Measurements from ENCODE around the gene DTNA. TPM values are rescaled to one million over a fixed set of nuclear protein-coding genes. Genes with fewer than 3 reads are reported as not detected.
"Not testable (repeated sequence)": the region's sequence is repeated elsewhere in the genome, so short reads cannot be mapped to it uniquely, and the experiment has no call there.

Gene DTNA
- total RNA-seq, 2 experiments from 2014 or later: not detected

DNA sequence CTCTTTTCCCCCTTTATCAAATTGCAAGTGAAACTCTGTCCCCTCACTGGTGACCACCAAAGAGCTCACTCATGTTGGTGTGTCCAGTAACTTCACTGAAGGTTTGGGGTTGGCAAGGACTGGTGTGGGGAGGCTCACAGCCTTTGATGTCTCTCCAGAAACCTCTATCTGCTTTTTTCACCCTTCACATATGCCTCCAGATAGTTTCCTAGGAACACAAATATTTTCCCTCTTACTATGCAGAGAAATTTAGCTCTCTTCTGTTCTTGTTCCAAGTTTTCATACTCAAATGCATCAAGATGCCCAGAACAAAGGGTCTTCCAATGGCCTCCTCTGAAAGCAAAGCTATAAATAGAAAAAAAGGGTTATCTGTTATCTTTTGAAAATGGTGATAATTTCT, 20.7 kb downstream of the DTNA start:
- no peaks in the 10 kb centered on the region for H3K36me3 Mint-ChIP-seq (ENCODE audit: low read depth)
- POLR2A ChIA-PET: no interaction called here

DNA sequence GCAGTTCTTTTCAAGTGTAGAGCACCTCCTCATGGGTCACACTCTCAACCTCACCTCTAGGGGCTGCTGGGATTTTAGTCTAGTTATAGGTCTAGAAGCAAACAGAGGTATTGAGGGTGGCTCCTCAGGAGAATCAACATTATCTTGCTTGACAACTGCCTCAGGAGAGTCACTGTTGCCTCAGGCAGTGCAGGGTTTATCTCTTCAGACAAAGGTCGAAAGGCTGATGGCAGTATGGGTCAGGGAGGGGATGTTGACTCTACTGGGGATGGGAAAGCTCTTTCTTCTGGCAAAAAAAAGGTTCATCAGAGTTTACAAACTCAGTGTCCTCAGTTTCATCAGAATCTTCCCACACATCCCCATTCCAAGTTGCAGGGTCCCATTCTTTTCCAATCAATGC, 24.0 kb downstream of the DTNA start:
- Mint-ChIP-seq H3K27ac (no peak overlapping the region), H3K9me3 (no peaks in the 10 kb centered on the region), H3K4me3 (no peak overlapping the region), H3K27me3 (peaks cover 6% of the 10 kb centered on the region), H3K36me3 (ENCODE audit: low read depth) (no peaks in the 10 kb centered on the region), H3K4me1 (no peaks in the 10 kb centered on the region)
- no peak for DNase-seq
- ChIA-PET POLR2A (no interaction called here), CTCF (no interaction called here)

More for the DNA sequence above, 20.7 kb downstream of the DTNA start:
- Mint-ChIP-seq H3K27ac (no peak overlapping the region), H3K27me3 (peaks cover 6% of the 10 kb centered on the region), H3K9me3 (no peaks in the 10 kb centered on the region), H3K4me1 (no peaks in the 10 kb centered on the region), H3K4me3 (no peak overlapping the region)
- CTCF ChIA-PET: no interaction called here
- DNase-seq: no peak

DNA sequence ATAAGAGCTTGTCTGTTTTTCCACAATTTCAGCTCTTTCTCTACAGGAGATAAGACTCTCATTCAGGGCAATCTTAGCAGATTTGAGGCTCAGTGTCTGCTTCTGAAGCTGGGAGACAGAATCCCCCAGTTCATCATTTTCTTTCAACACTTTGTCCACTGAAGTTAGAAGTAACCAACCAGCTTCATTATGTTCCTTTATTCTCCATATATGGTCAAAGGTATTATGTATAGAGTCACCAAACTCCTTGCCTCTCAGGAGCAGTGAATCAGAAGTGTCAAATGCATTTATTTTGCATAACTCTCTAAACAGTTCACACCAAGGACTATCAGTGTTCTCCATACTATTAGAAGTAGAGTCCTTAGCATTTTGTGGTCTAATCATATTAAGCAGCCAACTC, 24.4 kb downstream of the DTNA start:
- H3K27me3 Mint-ChIP-seq; CTCF ChIA-PET; H3K36me3 Mint-ChIP-seq (ENCODE audit: low read depth); DNase-seq; H3K4me3 Mint-ChIP-seq; H3K9me3 Mint-ChIP-seq; POLR2A ChIA-PET; H3K27ac Mint-ChIP-seq; H3K4me1 Mint-ChIP-seq: not testable (repeated sequence)

DNA sequence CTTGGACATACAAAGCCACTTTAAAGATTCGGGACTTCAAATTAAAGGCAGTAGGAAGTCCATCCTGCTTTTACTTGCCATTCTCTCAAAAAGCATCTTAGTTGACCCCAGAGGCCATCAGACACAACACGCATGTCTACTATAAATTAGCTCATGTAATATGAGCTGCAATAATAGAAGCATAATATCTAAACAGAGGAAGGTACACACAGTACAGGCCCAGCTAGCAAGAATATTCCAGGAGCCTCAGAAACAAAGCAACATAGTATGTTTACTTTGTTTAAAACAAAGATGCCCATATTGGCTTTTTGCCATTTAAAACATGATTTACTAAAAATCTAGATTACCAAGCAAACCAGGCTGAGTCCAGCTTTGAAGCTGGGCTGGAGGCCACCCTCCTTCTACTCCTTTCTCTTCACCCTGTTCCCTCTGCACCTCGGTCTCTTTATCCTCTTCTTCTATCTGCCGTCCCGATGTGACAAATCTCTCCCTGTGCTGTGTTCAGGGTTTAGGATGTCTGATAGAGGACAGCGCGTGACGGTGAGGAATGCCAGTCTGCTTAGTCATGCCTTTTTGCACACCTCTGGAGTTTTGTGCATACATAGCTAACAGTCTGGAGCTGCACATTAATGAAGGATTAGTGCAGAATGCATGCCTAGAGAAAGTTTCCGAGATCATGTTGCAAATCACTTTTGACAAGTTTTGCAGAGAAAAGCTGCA, 28.2 kb downstream of the DTNA start:
- Mint-ChIP-seq H3K4me1 (no peaks in the 10 kb centered on the region), H3K27ac (no peak overlapping the region), H3K4me3 (no peak overlapping the region), H3K36me3 (ENCODE audit: low read depth) (no peaks in the 10 kb centered on the region), H3K27me3 (no peaks in the 10 kb centered on the region), H3K9me3 (no peaks in the 10 kb centered on the region)
- CTCF ChIA-PET: no interaction called here
- POLR2A ChIA-PET: no interaction called here
- DNase-seq: no peak

DNA sequence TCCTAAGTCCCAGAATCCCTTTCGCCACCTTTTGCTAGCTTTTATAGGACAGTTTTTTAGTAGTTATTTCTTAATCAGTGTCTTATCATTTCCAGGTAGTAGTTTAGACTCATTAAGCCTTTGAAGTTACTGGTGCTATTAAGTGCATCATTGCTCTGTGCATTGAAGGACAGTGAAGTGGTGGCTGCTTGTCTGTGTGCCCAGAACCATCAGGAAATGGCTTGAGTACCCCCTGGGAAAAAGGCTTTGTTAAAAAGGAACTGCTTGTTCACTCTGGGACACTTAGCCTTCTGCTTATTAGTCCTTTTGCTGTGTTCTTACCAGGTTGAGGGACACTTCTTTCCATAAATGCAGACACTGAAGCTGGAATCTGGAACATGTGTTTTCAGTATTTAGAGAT, 30.0 kb downstream of the DTNA start:
- ChIA-PET CTCF (no interaction called here), POLR2A (no interaction called here)
- H3K27ac Mint-ChIP-seq: no peak overlapping the region

DNA sequence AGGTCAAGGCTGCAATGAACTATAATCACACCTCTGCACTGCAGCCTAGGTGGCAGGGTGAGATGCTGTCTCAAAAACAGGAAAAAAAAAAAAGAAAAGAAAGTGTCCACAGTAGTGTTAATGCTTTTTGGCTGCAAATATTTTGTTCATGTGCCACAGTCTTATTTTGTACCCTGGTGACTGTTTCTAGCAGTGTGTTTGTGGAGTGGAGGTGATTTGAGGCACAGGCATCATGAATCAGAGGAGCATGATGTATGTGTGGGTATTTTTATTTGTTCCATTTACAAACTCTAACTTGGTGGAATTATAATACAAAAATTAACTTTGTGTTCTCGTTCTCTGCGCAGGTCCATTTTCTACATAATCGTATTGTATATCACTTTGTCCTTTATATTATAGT, 30.6 kb downstream of the DTNA start:
- ChIA-PET POLR2A (no interaction called here), CTCF (no interaction called here)
- Mint-ChIP-seq H3K9me3 (no peaks in the 10 kb centered on the region), H3K36me3 (ENCODE audit: low read depth) (no peaks in the 10 kb centered on the region), H3K4me1 (no peaks in the 10 kb centered on the region), H3K4me3 (no peak overlapping the region), H3K27me3 (no peaks in the 10 kb centered on the region), H3K27ac (no peak overlapping the region)
- no peak for DNase-seq

More for the DNA sequence above, 30.0 kb downstream of the DTNA start:
- no peaks in the 10 kb centered on the region for H3K4me1 Mint-ChIP-seq
- H3K36me3 Mint-ChIP-seq (ENCODE audit: low read depth): no peaks in the 10 kb centered on the region
- H3K9me3 Mint-ChIP-seq: no peaks in the 10 kb centered on the region
- H3K27me3 Mint-ChIP-seq: no peaks in the 10 kb centered on the region
- DNase-seq: no peak
- no peak overlapping the region for H3K4me3 Mint-ChIP-seq

DNA sequence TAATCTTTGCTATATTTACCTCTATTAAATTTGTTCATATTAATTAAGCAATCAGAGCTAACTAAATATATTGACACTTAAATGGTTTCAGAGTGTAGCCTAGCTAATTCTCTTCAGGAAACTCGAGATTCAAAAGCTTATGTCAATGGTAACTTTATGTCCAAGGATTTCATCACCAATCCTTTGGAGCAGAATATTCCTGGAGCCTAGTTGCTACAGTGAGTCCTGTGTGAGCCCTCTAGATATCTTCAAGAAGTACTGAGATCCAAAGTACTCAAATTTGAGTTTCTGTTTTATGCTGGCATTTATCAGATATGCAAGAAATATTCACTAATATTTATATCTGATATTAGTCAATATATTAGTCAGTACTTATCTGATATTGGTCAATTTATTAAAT, 31.3 kb downstream of the DTNA start:
- H3K27me3 Mint-ChIP-seq: no peaks in the 10 kb centered on the region
- no peak overlapping the region for H3K27ac Mint-ChIP-seq
- no peaks in the 10 kb centered on the region for H3K36me3 Mint-ChIP-seq (ENCODE audit: low read depth)
- no peak for DNase-seq
- no peak overlapping the region for H3K4me3 Mint-ChIP-seq
- CTCF ChIA-PET: no interaction called here
- no peaks in the 10 kb centered on the region for H3K9me3 Mint-ChIP-seq
- POLR2A ChIA-PET: no interaction called here
- H3K4me1 Mint-ChIP-seq: no peaks in the 10 kb centered on the region

DNA sequence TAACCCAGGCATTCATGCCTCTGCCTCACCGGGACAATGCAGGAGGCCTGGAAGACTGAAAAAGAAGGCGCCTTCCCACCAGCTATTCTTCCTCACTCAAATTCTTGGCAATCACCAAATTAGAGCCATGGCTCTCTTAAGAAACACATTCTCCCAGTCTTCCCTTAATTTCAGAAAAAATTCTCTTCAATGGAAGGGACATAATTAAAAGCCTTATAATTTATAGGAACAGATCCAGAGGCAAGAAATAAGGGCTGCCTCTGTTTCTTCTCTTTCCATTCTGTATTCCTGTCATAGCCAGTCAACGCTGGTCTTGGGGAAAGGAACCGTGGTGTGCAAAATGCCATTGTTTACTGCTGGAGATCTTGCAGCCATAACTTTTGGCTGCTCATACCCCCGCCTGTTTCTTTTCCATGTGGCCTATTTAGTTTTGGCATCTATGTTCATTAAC, 32.8 kb downstream of the DTNA start:
- H3K4me3 Mint-ChIP-seq: no peak overlapping the region

DNA sequence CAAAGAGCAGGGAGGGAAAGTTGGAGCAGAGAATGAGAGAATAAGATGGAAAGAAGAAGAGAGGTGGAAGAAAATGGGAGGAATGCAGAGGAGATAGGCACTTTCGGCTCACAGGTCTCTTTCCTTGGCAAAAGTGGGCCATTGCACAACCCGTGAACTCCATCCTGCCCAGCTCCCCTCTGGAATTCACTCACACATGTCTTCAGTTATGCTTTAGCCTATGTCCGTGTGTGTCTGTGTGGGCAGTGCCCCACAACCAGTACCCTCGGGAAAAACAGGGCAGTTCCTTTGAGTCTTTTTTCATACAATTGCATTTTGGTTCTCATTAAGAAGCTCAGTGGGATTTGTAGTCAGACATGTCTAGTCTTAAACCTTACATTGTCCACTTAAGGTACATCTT, 34.5 kb downstream of the DTNA start:
- no peak for DNase-seq
- H3K27me3 Mint-ChIP-seq: peaks cover 3% of the 10 kb centered on the region
- no peak overlapping the region for H3K4me3 Mint-ChIP-seq
- ChIA-PET CTCF (no interaction called here), POLR2A (no interaction called here)
- H3K27ac Mint-ChIP-seq: no peak overlapping the region
- H3K36me3 Mint-ChIP-seq (ENCODE audit: low read depth): no peaks in the 10 kb centered on the region
- no peaks in the 10 kb centered on the region for H3K9me3 Mint-ChIP-seq
- H3K4me1 Mint-ChIP-seq: no peaks in the 10 kb centered on the region

More for the DNA sequence above, 32.8 kb downstream of the DTNA start:
- no peak for DNase-seq
- no peak overlapping the region for H3K27ac Mint-ChIP-seq
- ChIA-PET CTCF (no interaction called here), POLR2A (no interaction called here)
- no peaks in the 10 kb centered on the region for H3K4me1 Mint-ChIP-seq
- peaks cover 2% of the 10 kb centered on the region for H3K27me3 Mint-ChIP-seq
- H3K9me3 Mint-ChIP-seq: no peaks in the 10 kb centered on the region
- H3K36me3 Mint-ChIP-seq (ENCODE audit: low read depth): no peaks in the 10 kb centered on the region

DNA sequence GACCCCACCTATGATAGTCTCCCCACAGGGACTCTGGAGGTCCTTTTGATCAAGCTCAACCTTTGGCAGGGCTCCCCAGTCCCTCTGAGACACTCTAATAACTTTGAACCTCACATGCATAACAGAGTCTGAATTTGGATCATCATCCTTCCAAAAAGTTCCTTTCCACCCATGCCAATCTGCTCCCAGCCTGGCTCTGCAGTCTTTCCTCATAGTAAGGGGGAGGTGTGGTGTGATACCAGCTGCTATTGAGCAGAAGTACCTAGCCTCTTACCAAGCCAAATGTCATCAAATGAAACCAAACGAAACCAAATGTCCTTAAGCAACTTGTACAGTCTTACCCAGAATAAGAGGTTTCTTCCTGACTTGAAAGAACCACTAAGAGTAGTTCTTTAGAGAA, 36.5 kb downstream of the DTNA start:
- no peak for DNase-seq
- CTCF ChIA-PET: no interaction called here
- POLR2A ChIA-PET: no interaction called here
- Mint-ChIP-seq H3K36me3 (ENCODE audit: low read depth) (no peaks in the 10 kb centered on the region), H3K4me3 (no peak overlapping the region), H3K27me3 (peaks cover 8% of the 10 kb centered on the region), H3K4me1 (no peaks in the 10 kb centered on the region), H3K27ac (no peak overlapping the region), H3K9me3 (no peaks in the 10 kb centered on the region)

DNA sequence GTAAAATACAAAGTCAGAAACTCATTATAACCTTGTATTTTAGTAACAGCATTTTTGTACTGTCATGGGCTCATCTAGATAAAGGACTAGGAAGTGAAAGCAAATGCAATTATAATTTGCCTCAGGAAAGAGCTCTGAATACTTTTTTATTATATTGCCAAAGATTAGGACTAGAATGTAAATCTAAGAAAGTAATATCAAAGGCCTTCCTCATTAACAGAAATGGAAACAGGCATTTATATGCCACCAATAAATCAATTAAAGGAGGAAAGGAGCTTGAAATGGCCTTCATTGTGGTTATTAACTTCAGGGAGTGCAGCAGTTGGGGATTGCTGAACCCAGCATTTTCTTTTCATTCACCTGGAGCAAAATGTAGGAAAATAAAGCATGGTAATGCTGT, 39.6 kb downstream of the DTNA start:
- ChIA-PET CTCF (no interaction called here), POLR2A (no interaction called here)
- no peak overlapping the region for H3K27ac Mint-ChIP-seq
- peaks cover 8% of the 10 kb centered on the region for H3K27me3 Mint-ChIP-seq
- no peaks in the 10 kb centered on the region for H3K9me3 Mint-ChIP-seq
- H3K4me1 Mint-ChIP-seq: no peaks in the 10 kb centered on the region
- H3K36me3 Mint-ChIP-seq (ENCODE audit: low read depth): no peaks in the 10 kb centered on the region
- DNase-seq: no peak
- no peak overlapping the region for H3K4me3 Mint-ChIP-seq

DNA sequence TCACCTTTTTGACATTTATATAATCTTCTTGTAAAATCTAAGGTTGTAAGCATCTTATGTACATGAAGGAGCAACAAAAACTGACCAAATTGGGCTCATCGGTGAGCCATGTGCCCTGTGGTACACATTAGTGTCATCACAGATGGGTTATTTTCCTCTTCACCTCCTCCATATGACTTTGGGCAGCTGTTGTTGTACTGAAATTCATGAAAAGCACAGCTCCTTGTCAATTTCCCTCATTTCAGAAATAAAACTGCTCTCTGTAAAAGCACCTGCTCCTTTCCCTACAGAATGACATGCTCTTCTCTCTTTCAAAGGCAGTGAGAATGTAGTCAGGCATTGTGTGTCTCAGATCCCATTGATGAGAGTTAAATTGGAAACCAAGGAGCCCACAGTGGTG, 42.0 kb downstream of the DTNA start:
- Mint-ChIP-seq H3K27me3 (peaks cover 8% of the 10 kb centered on the region), H3K36me3 (ENCODE audit: low read depth) (no peaks in the 10 kb centered on the region), H3K27ac (no peak overlapping the region), H3K9me3 (no peaks in the 10 kb centered on the region), H3K4me3 (no peak overlapping the region), H3K4me1 (no peaks in the 10 kb centered on the region)
- DNase-seq: no peak
- ChIA-PET CTCF (no interaction called here), POLR2A (no interaction called here)

DNA sequence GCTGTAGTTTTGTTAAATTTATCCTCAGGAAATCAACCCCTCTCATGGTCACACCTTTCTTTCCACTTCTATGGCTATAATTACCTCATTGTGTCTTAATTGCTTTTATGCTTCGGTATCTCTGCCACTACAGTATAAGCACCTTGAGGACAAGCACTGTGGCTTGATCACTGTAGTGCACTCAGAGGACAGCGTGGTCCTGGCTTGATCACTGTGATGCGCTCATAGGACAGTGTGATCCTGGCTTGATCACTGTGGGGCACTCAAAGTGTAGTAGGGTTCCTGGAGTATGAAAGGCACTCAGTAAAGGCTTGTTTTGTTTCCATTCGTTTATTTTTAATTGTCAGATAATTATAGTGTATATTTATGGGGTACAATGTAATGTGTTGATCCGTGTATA, 44.2 kb downstream of the DTNA start:
- Mint-ChIP-seq H3K4me3 (no peak overlapping the region), H3K4me1 (no peaks in the 10 kb centered on the region), H3K27ac (no peak overlapping the region), H3K9me3 (no peaks in the 10 kb centered on the region), H3K27me3 (peaks cover 9% of the 10 kb centered on the region), H3K36me3 (ENCODE audit: low read depth) (no peaks in the 10 kb centered on the region)
- CTCF ChIA-PET: no interaction called here
- no peak for DNase-seq
- POLR2A ChIA-PET: no interaction called here

DNA sequence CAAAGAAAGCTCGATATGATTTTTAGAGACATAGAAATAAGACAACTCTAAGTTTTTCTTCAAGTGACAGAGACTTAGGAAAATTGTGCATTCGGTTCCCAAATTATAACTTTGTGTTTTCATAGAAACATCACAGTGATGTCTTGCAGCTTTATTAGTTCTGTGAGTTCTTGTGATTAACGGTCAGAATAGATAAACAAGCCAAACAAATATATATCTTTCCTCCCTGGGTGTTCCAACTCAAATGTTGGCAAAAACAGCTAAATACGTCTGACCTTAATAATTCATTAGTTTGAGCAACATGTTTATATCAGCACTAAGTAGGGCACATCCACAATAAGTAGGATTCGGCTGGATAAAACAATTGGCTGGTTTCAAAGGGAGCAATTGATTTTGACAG, 47.6 kb downstream of the DTNA start:
- H3K4me1 Mint-ChIP-seq: no peaks in the 10 kb centered on the region
- H3K27me3 Mint-ChIP-seq: peaks cover 7% of the 10 kb centered on the region
- H3K4me3 Mint-ChIP-seq: no peak overlapping the region
- no peak overlapping the region for H3K27ac Mint-ChIP-seq
- POLR2A ChIA-PET: no interaction called here
- CTCF ChIA-PET: interaction anchor here (0.6 kb wide), 1 partner anchor 550 kb away, joined by 3 read pairs; no protein-coding TSS in a partner anchor
- H3K36me3 Mint-ChIP-seq (ENCODE audit: low read depth): no peaks in the 10 kb centered on the region
- DNase-seq: no peak
- no peaks in the 10 kb centered on the region for H3K9me3 Mint-ChIP-seq

All from activated CD4-positive, alpha-beta T cell treated with anti-CD3 and anti-CD28 coated beads, Interleukin-2, amount 10 ng/mL, durations not matched to agents 7 days and 5 days (primary cell).